Psoas muscle (tissue), 8 donors: ENCODE data around the gene CLMP. TPM values are rescaled to one million over a fixed set of nuclear protein-coding genes. Genes with fewer than 3 reads are reported as not detected.

Source experiments
- ATAC-seq, 4 donors: fragments of 200-7000 bp; cut with Tn5 transposase; one replicate each; pipeline ENCODE4 v1.9.1; 2020; ENCODE audit warnings: moderate library complexity in 3 of 4, mild to moderate bottlenecking in 2 of 4
- DNase-seq, 2 donors: peaks; one replicate each; pipeline ENCODE4 v3.0.0-alpha.2; 2020
- H3K27ac ChIP-seq: fragments of 200-600 bp; one replicate; pipeline ENCODE4 v1.8.0; 2022
- H3K27me3 ChIP-seq, 3 donors: fragments of 200-600 bp in 1 of 3; one replicate each; pipeline versions ENCODE4 v1.6.1 to v1.8.0; 2013 to 2022; ENCODE audit warnings: low read length in 2 of 3, mild to moderate bottlenecking in 2 of 3, moderate library complexity in 1 of 3; ENCODE audit not compliant: insufficient read depth in 3 of 3
- H3K36me3 ChIP-seq, 2 donors: fragments of 200-600 bp in 1 of 2; one replicate each; pipeline versions ENCODE4 v1.6.1 to v1.8.0; 2013 to 2022; ENCODE audit warnings: low read depth in 1 of 2, mild to moderate bottlenecking in 1 of 2, moderate library complexity in 1 of 2; ENCODE audit not compliant: insufficient read depth in 1 of 2
- H3K4me1 ChIP-seq: fragments of 200-600 bp; one replicate; pipeline ENCODE4 v1.8.0; 2022
- H3K4me3 ChIP-seq: fragments of 200-600 bp; one replicate; pipeline ENCODE4 v1.8.0; 2022; ENCODE audit warnings: mild to moderate bottlenecking
- H3K9me3 ChIP-seq: fragments of 200-600 bp; one replicate; pipeline ENCODE4 v1.8.0; 2022
- CTCF ChIP-seq: fragments of 200-600 bp; IDR thresholded peaks from one replicate; pipeline ENCODE4 v1.8.0; 2022; ENCODE audit warnings: antibody characterized with exemption
- WGBS, 3 donors: extraction: QIAGEN DNeasy Blood & Tissue Kit; methylation state at CpG; one replicate each; pipeline versions ENCODE4 v1.1.6 to v1.1.7; 2013; 5-methylcytosine and 5-hydroxymethylcytosine counted together
- intact Hi-C, 2 donors: fragments of 100-400 bp; cut with DNase I; formaldehyde crosslinking; loops; one replicate each; pipeline versions ENCODE4 v1.11.0 to v1.14.2; 2022
- polyA plus RNA-seq, 3 donors: library from polyadenylated mRNA; stranded (reverse); fragments of 200-250 nt; gene quantifications; one replicate each; pipeline ENCODE4 v1.2.3, GENCODE V29; 2013
- total RNA-seq, 4 donors: library from RNA; stranded (reverse); fragmentation: NEBNext Ultra II Directional in 2 of 4; extraction: Animal tissue kit (Norgen Biotek cat#: 25700) in 2 of 4; gene quantifications; one replicate each; pipeline versions ENCODE4 v1.2.1 to v1.2.4, GENCODE V29; 2021 to 2023
- donor health status: healthy with polysubstance abuse.
- donor health status: DM: no; HTN: no; CAD: no; lungs with moderate emphysema.
- donor health status: Bipolar disorder and iron deficiency.
- donor health status: healthy.
- donor health status: DM: yes; HTN: yes; CAD: no.
- donor health status: DM: no; HTN: no; CAD: no.
- donor health status: DM: no; HTN: no; CAD: no.
- donor health status: DM: yes; HTN: yes; CAD: no.

CLMP gene
- total and polyA plus RNA-seq, 7 donors: 0.83 to 4.2 (median 2.9) TPM

DNA sequence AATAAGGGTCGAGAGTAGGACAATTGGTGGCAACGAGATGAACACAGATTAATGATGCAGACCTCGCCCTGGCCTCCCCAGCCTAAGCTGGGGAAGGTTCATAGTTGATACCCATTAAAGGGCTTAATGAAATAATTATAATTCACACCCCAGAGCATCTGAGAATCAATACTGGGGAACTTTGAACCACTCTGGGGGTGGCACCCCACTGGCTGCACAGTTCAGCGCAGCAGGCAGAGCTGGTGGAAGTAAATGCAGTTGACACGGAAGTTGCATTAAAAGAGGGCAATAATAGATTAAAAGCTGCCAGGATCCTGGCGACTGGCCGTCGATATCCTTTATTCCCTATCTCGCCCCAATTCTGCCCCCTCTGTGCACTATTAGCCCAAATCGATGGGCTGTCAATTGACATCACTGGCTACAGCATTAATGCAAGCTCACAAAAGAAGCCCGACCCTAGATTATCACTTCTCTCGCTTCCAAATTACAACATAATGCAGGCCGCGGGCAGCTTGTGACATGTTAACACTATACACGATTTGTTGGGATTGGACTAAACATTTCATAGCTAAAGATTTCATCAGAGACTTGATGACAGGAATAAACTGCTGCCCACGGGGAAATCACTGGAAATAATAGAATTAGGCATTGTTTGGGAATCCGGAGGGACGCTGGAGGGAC, 147.6 kb downstream of the CLMP start:
- WGBS, 3 donors: 80 to 82% (median 82%) methylated on average over 18 of the region's 18 CpGs
- intact Hi-C loops: no loop called here
- Histone ChIP-seq H3K36me3 (peaks cover 0 to under 1% of the 10 kb centered on the region in 2 donors), H3K4me1 (no peaks in the 10 kb centered on the region), H3K9me3 (no peaks in the 10 kb centered on the region), H3K4me3 (no peak overlapping the region), H3K27ac (no peak overlapping the region), H3K27me3 (no peaks in the 10 kb centered on the region)
- TF ChIP-seq CTCF: no peak
- no peak for DNase-seq
- ATAC-seq: no peak

DNA sequence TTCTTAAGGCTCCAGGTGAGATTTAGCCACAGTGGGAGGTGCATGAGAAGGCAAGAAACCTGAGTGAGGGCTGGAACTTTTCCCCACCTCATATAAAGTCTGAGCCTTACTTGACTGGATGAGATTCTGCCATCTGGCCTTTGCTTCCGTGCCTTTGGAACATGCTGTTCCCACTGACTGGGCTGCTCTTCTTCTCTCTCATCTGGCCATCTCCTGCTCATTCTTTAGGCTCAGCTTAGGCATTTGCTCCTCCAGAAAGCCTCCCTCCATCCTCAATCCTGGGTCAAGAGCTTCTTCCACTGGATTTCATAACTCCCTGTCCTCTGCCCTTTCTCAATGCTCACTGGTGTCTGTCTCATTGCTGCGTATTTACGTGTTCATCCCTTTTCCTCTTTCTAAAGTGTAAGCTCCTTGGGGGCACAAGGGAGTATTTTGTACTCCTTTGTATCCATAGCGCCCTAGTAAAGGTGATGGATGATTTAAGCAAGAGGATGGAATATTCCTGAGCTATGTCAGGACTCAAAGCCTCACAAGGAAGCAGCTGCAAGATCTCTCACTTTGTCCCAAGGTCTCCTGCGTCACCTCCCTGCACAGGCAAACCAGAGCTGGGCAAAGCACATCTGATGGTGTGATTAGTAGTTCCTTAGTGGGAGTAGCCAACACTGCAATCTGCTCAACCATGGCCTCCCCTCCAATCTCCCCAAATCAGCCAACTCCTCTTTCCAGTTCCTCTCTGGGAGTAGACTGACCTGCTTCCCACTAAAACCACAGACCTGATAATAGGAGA, 148.4 kb downstream of the CLMP start:
- H3K27ac ChIP-seq: no peak overlapping the region
- H3K4me3 ChIP-seq: no peak overlapping the region
- no peak for DNase-seq
- WGBS, 3 donors: 76 to 77% (median 77%) methylated on average over 5 of the region's 5 CpGs
- no peaks in the 10 kb centered on the region for H3K27me3 ChIP-seq
- no peaks in the 10 kb centered on the region for H3K4me1 ChIP-seq
- H3K36me3 ChIP-seq: no peaks in the 10 kb centered on the region
- no peak for ATAC-seq
- intact Hi-C loops: no loop called here
- TF ChIP-seq CTCF: no peak
- no peaks in the 10 kb centered on the region for H3K9me3 ChIP-seq

GRCh38 chr11:123045101-123045500, 149.9 kb downstream of the CLMP start:
- DNase-seq: no peak
- H3K36me3 ChIP-seq: no peaks in the 10 kb centered on the region
- H3K27ac ChIP-seq: no peak overlapping the region
- H3K4me3 ChIP-seq: no peak overlapping the region
- no peaks in the 10 kb centered on the region for H3K4me1 ChIP-seq
- no peak for ATAC-seq
- no peaks in the 10 kb centered on the region for H3K9me3 ChIP-seq
- no peak for TF ChIP-seq CTCF
- H3K27me3 ChIP-seq: no peaks in the 10 kb centered on the region
- WGBS, 3 donors: 91 to 92% (median 92%) methylated on average over 1 of the region's 1 CpG
- intact Hi-C loops: no loop called here

DNA sequence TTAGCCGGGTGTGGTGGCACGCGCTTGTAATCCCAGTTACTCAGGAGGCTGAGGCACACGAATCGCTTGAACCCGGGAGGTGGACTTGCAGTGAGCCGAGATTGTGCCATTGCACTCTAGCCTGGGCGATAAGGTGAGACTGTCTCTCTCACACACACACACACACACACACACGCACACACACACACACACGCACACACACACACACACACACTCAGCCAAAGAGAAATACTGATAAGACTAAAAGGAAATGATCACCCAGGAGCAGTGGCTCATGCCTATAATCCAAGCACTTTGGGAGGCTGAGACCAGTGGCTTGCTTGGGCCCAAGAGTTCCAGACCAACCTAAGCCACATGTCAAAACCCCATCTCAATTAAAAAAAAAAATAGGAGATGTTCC, 153.9 kb downstream of the CLMP start:
- 89 to 96% (median 96%) methylated on average over 10 of the region's 10 CpGs for WGBS, 3 donors
- H3K9me3 ChIP-seq: no peaks in the 10 kb centered on the region
- no peak overlapping the region for H3K27ac ChIP-seq
- no peak for TF ChIP-seq CTCF
- no peak overlapping the region for H3K4me3 ChIP-seq
- no peak for DNase-seq
- no peaks in the 10 kb centered on the region for H3K27me3 ChIP-seq
- no peaks in the 10 kb centered on the region for H3K36me3 ChIP-seq
- no peak for ATAC-seq
- intact Hi-C loops: no loop called here
- no peaks in the 10 kb centered on the region for H3K4me1 ChIP-seq
